ENCODE measurements around the gene ZNF90. TPM values are rescaled to one million over a fixed set of nuclear protein-coding genes. Genes with fewer than 3 reads are reported as not detected.
"Not testable (repeated sequence)": the region's sequence is repeated elsewhere in the genome, so short reads cannot be mapped to it uniquely, and the experiment has no call there.

The ZNF90 gene
- total and polyA plus RNA-seq, 3 donors from 2014 or later, result 2.2 to 9.2 (median 3.9) TPM

DNA sequence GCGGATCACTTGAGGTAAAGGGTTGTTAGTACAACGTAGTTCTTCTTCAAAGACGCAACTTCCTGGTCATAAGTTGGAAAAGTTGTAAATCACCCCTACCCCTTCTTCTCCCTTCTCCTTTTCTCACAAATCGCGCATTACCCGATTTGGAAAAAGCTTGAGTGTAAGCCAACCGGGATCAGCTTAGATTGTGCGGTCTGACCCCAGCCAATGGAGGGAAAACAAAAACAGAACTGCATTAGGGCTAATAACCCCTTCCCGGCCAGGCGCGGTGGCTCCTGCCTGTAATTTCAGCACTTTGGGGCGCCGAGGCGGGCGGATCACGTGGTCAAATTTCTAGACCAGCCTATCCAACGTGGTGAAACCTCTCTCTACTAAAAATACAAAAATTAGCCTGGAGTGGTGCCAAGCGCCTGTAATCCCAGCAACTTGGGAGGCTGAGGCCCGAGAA lies 806 bp downstream of the ZNF90 start:
- WGBS, 2 donors, result 1 to 2% methylated on average over 19 of the region's 19 CpGs

DNA sequence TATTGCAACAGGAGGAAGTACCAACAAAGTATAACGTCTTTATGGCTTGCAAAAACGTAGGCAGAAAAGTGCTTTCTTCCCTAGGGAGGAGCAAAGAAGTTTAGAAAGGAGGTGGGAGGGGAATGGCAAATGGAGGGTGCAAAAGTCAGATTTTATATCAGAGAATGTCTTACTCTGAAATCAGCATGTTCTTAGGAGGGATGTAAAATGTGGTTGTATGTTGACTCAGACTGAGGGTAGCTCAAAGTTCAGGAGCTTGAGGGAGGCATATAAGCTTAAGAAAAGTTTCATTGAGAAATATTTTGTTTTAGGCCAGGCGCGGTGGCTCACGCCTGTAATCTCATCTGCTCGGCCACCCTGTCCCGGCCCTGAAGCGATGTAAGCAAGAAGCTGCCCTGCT lies 1.7 kb downstream of the ZNF90 start:
- 47 to 49% methylated on average over 8 of the region's 8 CpGs for WGBS, 2 donors
- H3K4me3 ChIP-seq, result no peak overlapping the region
- no peak overlapping the region for H3K27ac ChIP-seq
- intact Hi-C loops (cut with DNase I; ENCODE audit: low total_unique reads), result no loop called here
- peaks cover 3% of the 10 kb centered on the region for H3K4me1 ChIP-seq
- H3K36me3 ChIP-seq (ENCODE audit: low read depth, missing control alignments), result no peaks in the 10 kb centered on the region
- H3K9me3 ChIP-seq, result no peaks in the 10 kb centered on the region
- no peaks in the 10 kb centered on the region for H3K27me3 ChIP-seq
- no peak for DNase-seq
- TF ChIP-seq, protein P1, sequence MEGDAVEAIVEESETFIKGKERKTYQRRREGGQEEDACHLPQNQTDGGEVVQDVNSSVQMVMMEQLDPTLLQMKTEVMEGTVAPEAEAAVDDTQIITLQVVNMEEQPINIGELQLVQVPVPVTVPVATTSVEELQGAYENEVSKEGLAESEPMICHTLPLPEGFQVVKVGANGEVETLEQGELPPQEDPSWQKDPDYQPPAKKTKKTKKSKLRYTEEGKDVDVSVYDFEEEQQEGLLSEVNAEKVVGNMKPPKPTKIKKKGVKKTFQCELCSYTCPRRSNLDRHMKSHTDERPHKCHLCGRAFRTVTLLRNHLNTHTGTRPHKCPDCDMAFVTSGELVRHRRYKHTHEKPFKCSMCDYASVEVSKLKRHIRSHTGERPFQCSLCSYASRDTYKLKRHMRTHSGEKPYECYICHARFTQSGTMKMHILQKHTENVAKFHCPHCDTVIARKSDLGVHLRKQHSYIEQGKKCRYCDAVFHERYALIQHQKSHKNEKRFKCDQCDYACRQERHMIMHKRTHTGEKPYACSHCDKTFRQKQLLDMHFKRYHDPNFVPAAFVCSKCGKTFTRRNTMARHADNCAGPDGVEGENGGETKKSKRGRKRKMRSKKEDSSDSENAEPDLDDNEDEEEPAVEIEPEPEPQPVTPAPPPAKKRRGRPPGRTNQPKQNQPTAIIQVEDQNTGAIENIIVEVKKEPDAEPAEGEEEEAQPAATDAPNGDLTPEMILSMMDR (IDR thresholded peaks at IDR 0.05), result no peak
- TF ChIP-seq POLR2A (IDR thresholded peaks at IDR 0.05), result no peak

More for the DNA sequence above, 806 bp downstream of the ZNF90 start:
- Histone ChIP-seq H3K4me3 (peak overlapping the region; percentile 52 to 68), H3K27ac (peak overlapping the region in 1 of 2 donors; percentile 64), H3K4me1 (peaks cover 3% of the 10 kb centered on the region), H3K36me3 (ENCODE audit: low read depth, missing control alignments) (no peaks in the 10 kb centered on the region), H3K27me3 (no peaks in the 10 kb centered on the region), H3K9me3 (no peaks in the 10 kb centered on the region)
- TF ChIP-seq, protein P1 (IDR thresholded peaks at IDR 0.05), result no peak
- no peak for TF ChIP-seq POLR2A (IDR thresholded peaks at IDR 0.05)
- peak; percentile 25 for DNase-seq
- intact Hi-C loops (cut with DNase I; ENCODE audit: low total_unique reads), result no loop called here

DNA sequence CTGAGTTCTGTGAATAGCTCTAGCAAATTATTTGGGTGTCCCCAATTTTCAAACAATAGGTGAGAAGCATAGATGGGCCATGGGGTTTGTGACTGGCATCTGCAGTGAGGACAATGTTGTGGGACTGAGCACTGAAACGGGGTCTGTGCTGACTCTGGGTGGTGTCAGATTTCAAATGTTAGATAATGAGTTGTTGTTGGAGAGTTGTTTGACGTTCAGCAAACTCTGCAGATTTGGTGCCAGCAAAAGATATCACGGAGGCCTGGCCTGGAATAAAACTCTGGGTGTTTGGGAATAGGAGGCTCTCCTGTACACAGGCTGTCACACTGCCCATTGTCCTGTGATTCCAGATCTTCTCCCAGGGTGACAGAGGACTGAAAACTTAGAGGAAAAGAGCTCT lies 2.9 kb downstream of the ZNF90 start:
- Histone ChIP-seq H3K36me3 (ENCODE audit: low read depth, missing control alignments) (no peaks in the 10 kb centered on the region), H3K9me3 (no peaks in the 10 kb centered on the region), H3K27ac (no peak overlapping the region), H3K4me1 (peaks cover 3% of the 10 kb centered on the region), H3K4me3 (no peak overlapping the region), H3K27me3 (no peaks in the 10 kb centered on the region)
- intact Hi-C loops (cut with DNase I; ENCODE audit: low total_unique reads), result no loop called here
- DNase-seq, result no peak
- WGBS, 2 donors, result 50 to 53% methylated on average over 3 of the region's 3 CpGs
- TF ChIP-seq POLR2A (IDR thresholded peaks at IDR 0.05), result no peak
- TF ChIP-seq, protein P1 (IDR thresholded peaks at IDR 0.05), result no peak

DNA sequence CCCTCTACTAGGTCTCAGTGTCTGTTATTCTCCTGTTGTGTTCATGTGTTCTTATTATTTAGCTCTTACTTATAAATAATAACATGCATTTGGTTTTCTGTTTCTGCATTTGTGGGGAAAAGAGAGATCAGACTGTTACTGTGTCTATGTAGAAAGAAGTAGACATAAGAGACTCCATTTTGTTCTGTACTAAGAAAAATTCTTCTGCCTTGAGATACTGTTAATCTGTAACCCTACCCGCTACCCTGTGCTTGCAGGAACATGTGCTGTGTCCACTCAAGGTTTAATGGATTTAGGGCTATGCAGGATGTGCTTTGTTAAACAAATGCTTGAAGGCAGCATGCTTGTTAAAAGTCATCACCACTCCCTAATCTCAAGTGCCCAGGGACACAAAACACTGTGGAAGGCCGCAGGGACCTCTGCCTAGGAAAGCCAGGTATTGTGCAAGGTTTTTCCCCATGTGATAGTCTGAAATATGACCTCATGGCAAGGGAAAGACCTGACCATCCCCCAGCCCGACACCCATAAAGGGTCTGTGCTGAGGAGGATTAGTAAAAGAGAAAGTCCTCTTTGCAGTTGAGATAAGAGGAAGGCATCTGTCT lies 4.5 kb downstream of the ZNF90 start:
- H3K27ac ChIP-seq; DNase-seq; intact Hi-C loops (cut with DNase I; ENCODE audit: low total_unique reads); H3K27me3 ChIP-seq; H3K36me3 ChIP-seq (ENCODE audit: low read depth, missing control alignments); H3K4me3 ChIP-seq; H3K9me3 ChIP-seq; H3K4me1 ChIP-seq: not testable (repeated sequence)
- WGBS, 2 donors, result 58 to 69% methylated on average over 3 of the region's 3 CpGs

DNA sequence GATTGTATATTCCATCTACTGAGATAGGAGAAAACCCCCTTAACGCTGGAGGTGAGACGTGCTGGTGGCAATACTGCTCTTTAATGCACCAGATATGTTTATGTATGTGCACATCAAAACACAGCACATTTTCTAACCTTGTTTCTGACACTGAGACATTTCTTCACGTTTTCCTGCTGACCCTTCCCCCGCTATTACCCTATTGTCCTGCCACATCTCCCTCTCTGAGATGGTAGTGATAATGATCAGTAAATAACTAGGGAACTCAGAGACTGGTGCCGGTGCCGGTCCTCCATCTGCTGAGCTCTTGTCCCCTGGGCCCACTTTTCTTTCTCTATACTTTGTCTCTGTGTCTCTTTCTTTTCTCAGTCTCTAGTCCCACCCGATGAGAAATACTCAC lies 5.1 kb downstream of the ZNF90 start:
- 62 to 71% methylated on average over 7 of the region's 7 CpGs for WGBS, 2 donors
- intact Hi-C loops (cut with DNase I; ENCODE audit: low total_unique reads); H3K9me3 ChIP-seq; H3K27ac ChIP-seq; DNase-seq; H3K27me3 ChIP-seq; H3K4me1 ChIP-seq; H3K36me3 ChIP-seq (ENCODE audit: low read depth, missing control alignments); H3K4me3 ChIP-seq: not testable (repeated sequence)

DNA sequence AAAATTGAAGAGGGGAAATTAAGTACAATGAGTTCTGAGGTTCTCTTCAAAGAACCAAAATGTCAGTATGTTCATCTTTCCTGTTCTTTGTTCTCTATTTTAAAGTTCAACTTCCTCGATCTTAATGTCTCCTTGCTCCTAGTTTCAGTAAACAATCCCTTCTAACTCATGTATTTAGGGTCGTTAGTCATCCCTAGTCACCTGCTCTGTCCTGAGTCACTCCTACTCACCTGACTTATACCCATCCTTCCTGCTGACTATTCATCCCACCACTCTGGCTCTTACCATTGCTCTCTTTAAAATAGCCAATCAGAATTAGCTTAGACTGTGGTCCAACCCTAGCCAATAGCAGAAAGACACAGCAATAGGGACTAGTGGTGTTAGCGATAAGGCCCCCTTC lies 24.3 kb downstream of the ZNF90 start:
- Histone ChIP-seq H3K4me1 (no peaks in the 10 kb centered on the region), H3K36me3 (ENCODE audit: low read depth, missing control alignments) (no peaks in the 10 kb centered on the region), H3K4me3 (no peak overlapping the region), H3K27me3 (no peaks in the 10 kb centered on the region), H3K9me3 (no peaks in the 10 kb centered on the region), H3K27ac (no peak overlapping the region)
- no peak for TF ChIP-seq POLR2A (IDR thresholded peaks at IDR 0.05)
- TF ChIP-seq, protein P1 (IDR thresholded peaks at IDR 0.05), result no peak
- WGBS, 2 donors, result 95 to 100% methylated on average over 3 of the region's 3 CpGs
- intact Hi-C loops (cut with DNase I; ENCODE audit: low total_unique reads), result no loop called here
- no peak for DNase-seq
